H1 (cell line): ENCODE measurements around the gene TMEM238. TPM values are rescaled to one million over a fixed set of nuclear protein-coding genes. Genes with fewer than 3 reads are reported as not detected.

Experiments used
- CTCF ChIA-PET: fragments of 300-600 bp; sonication (Branson Sonifier 250); formaldehyde crosslinking; loops from one replicate; lab custom pipeline; 2021; ENCODE audit not compliant: partially characterized antibody; lab: Charles Lee
- POLR2A ChIA-PET: fragments of 300-600 bp; sonication (Branson Sonifier 250); formaldehyde crosslinking; loops from one replicate; lab custom pipeline; 2021; ENCODE audit warnings: inconsistent platforms; ENCODE audit not compliant: partially characterized antibody; lab: Charles Lee
- DNase-seq, 2 experiments: peaks; one replicate each; pipeline versions ENCODE4 v3.0.0 to v3.0.0-alpha.2; 2010 to 2022; ENCODE audit warnings: low spot score in 2 of 2, low read depth in 1 of 2, mixed read lengths in 1 of 2
- FAIRE-seq: peaks from 2 replicates; lab custom pipeline; 2011; peaks lifted over from hg19 to GRCh38; lab: Jason Lieb, UNC
- H2AFZ ChIP-seq: 2 replicates; pipeline ENCODE4 v1.8.1; 2012; ENCODE audit warnings: low read length, inconsistent platforms
- H2AK5ac ChIP-seq: 2 replicates; pipeline ENCODE4 v1.6.1; 2013; ENCODE audit warnings: low read depth, low read length
- H2BK120ac ChIP-seq: replicated peaks from 2 replicates; pipeline ENCODE3; 2013; ENCODE audit warnings: low read depth, low read length, inconsistent platforms
- H2BK12ac ChIP-seq: 2 replicates; pipeline ENCODE4 v1.6.1; 2013; ENCODE audit warnings: low read depth, low read length
- H2BK15ac ChIP-seq: 2 replicates; pipeline ENCODE4 v1.6.1; 2013; ENCODE audit warnings: low read length
- H2BK20ac ChIP-seq: 2 replicates; pipeline ENCODE4 v1.6.1; 2013; ENCODE audit warnings: low read length
- H2BK5ac ChIP-seq: 2 replicates; pipeline ENCODE4 v1.6.1; 2013; ENCODE audit warnings: low read depth, low read length
- H3K14ac ChIP-seq: 2 replicates; pipeline ENCODE4 v1.6.1; 2013; ENCODE audit warnings: inconsistent platforms; ENCODE audit not compliant: insufficient read length
- H3K18ac ChIP-seq: 2 replicates; pipeline ENCODE4 v1.6.1; 2013; ENCODE audit warnings: low read length; ENCODE audit errors: extremely low read depth
- H3K23ac ChIP-seq: 2 replicates; pipeline ENCODE4 v1.6.1; 2013; ENCODE audit warnings: inconsistent platforms; ENCODE audit not compliant: insufficient read length
- H3K23me2 ChIP-seq: 2 replicates; pipeline ENCODE4 v1.6.1; 2013; ENCODE audit warnings: low read depth, low read length
- H3K27ac ChIP-seq: 2 replicates; pipeline ENCODE4 v1.6.1; 2011; ENCODE audit warnings: low read depth, low read length, inconsistent platforms
- H3K27me3 ChIP-seq, 4 experiments: replicated peaks in 1 of 4; 1 replicate in 1 of 4; 2 replicates in 3 of 4; pipeline versions ENCODE4 v1.6.1 to v1.8.1; 2011 to 2013; ENCODE audit warnings: low read length in 3 of 4, mild to moderate bottlenecking in 3 of 4, inconsistent platforms in 2 of 4, mixed read lengths in 2 of 4, moderate library complexity in 1 of 4; ENCODE audit not compliant: control insufficient read depth in 3 of 4, insufficient read depth in 3 of 4; ENCODE audit errors: extremely low read depth in 1 of 4
- H3K36me3 ChIP-seq, 4 experiments: 2 replicates each; pipeline versions ENCODE4 v1.6.1 to v1.8.1; 2011 to 2013; ENCODE audit warnings: mild to moderate bottlenecking in 4 of 4, low read length in 3 of 4, moderate library complexity in 2 of 4, control low read depth in 1 of 4, inconsistent platforms in 1 of 4; ENCODE audit not compliant: insufficient read depth in 4 of 4, control insufficient read depth in 2 of 4
- H3K4ac ChIP-seq: replicated peaks from 2 replicates; pipeline ENCODE3; 2013; ENCODE audit warnings: low read length, low read depth, mixed read lengths, inconsistent platforms; ENCODE audit not compliant: insufficient read length
- H3K4me1 ChIP-seq, 4 experiments: replicated peaks in 1 of 4; 1 replicate in 1 of 4; 2 replicates in 3 of 4; pipeline versions ENCODE4 v1.6.1 to v1.8.1; 2011 to 2013; ENCODE audit warnings: low read length in 3 of 4, inconsistent platforms in 2 of 4, mixed read lengths in 1 of 4; ENCODE audit not compliant: insufficient read depth in 4 of 4, control insufficient read depth in 3 of 4
- H3K4me2 ChIP-seq, 2 experiments: 2 replicates each; pipeline versions ENCODE4 v1.6.1 to v1.8.1; 2011 to 2013; ENCODE audit warnings: low read depth in 2 of 2, low read length in 2 of 2, control low read depth in 1 of 2, inconsistent platforms in 1 of 2, mild to moderate bottlenecking in 1 of 2; ENCODE audit not compliant: insufficient read depth in 1 of 2
- H3K4me3 ChIP-seq, 4 experiments: fragments of 200-600, 300-600 bp in 1 of 4; sonication (generic), shearing (Covaris generic), sonication (Bioruptor Twin) in 1 of 4; 2 replicates each; pipeline versions ENCODE4 v1.5.1 to v1.8.1; 2011 to 2016; ENCODE audit warnings: low read length in 4 of 4, low read depth in 3 of 4, control low read depth in 2 of 4, inconsistent platforms in 2 of 4, mild to moderate bottlenecking in 2 of 4, mixed read lengths in 1 of 4, moderate library complexity in 1 of 4; ENCODE audit not compliant: insufficient read depth in 2 of 4; ENCODE audit errors: extremely low read depth in 1 of 4
- H3K56ac ChIP-seq: replicated peaks from 2 replicates; pipeline ENCODE3; 2013; ENCODE audit warnings: low read depth, mild to moderate bottlenecking, mixed read lengths, low read length, inconsistent platforms; ENCODE audit not compliant: insufficient read length
- H3K79me1 ChIP-seq: 2 replicates; pipeline ENCODE4 v1.6.1; 2013; ENCODE audit warnings: low read depth, low read length, control low read depth
- H3K79me2 ChIP-seq, 2 experiments: 2 replicates each; pipeline versions ENCODE4 v1.6.1 to v1.8.1; 2012 to 2013; ENCODE audit warnings: low read length in 2 of 2, mild to moderate bottlenecking in 2 of 2, inconsistent platforms in 1 of 2; ENCODE audit not compliant: insufficient read depth in 2 of 2, control insufficient read depth in 1 of 2
- H3K9ac ChIP-seq, 4 experiments: replicated peaks in 1 of 4; 1 replicate in 1 of 4; 2 replicates in 3 of 4; pipeline versions ENCODE4 v1.6.1 to v1.8.1; 2011 to 2013; ENCODE audit warnings: low read depth in 3 of 4, low read length in 3 of 4, control low read depth in 2 of 4, mild to moderate bottlenecking in 2 of 4, moderate library complexity in 2 of 4, inconsistent platforms in 1 of 4; ENCODE audit errors: extremely low read depth in 1 of 4
- H3K9me3 ChIP-seq, 2 experiments: 2 replicates each; pipeline versions ENCODE4 v1.6.1 to v1.8.1; 2012 to 2013; ENCODE audit warnings: mild to moderate bottlenecking in 2 of 2, moderate library complexity in 2 of 2, control low read depth in 1 of 2, inconsistent platforms in 1 of 2, low read depth in 1 of 2, low read length in 1 of 2, mixed read lengths in 1 of 2; ENCODE audit not compliant: insufficient read depth in 2 of 2
- H4K20me1 ChIP-seq, 2 experiments: replicated peaks in 1 of 2; 2 replicates each; pipeline versions ENCODE3 to v1.8.1; 2011 to 2013; ENCODE audit warnings: inconsistent platforms in 2 of 2, low read length in 2 of 2, mild to moderate bottlenecking in 1 of 2; ENCODE audit not compliant: insufficient read depth in 2 of 2, control insufficient read depth in 1 of 2
- H4K5ac ChIP-seq: 2 replicates; pipeline ENCODE4 v1.6.1; 2013; ENCODE audit warnings: low read length, low read depth, mixed read lengths, inconsistent platforms; ENCODE audit not compliant: insufficient read length
- H4K8ac ChIP-seq: 2 replicates; pipeline ENCODE4 v1.8.0; 2013; ENCODE audit warnings: mild to moderate bottlenecking, moderate library complexity, low read length, inconsistent platforms; ENCODE audit not compliant: insufficient read depth; ENCODE audit errors: extremely low read depth
- H4K91ac ChIP-seq: replicated peaks from 2 replicates; pipeline ENCODE3; 2013; ENCODE audit warnings: low read length, mixed read lengths, inconsistent platforms; ENCODE audit not compliant: insufficient read length
- ASH2L ChIP-seq: fragments of 200-600, 300-600 bp; sonication (generic); IDR thresholded peaks from one replicate; pipeline ENCODE4 v1.7.1; 2017; ENCODE audit warnings: low read length
- POLR2AphosphoS5 ChIP-seq: IDR thresholded peaks from 2 replicates; pipeline ENCODE4 v1.6.1; 2011; ENCODE audit warnings: low read depth, low read length
- WGBS, 2 experiments: shearing (Covaris generic) in 1 of 2; methylation state at CpG; one replicate each; pipeline versions ENCODE4 v1.1.6 to v1.1.7; 2013 to 2015; ENCODE audit warnings: low lambda C conversion rate in 2 of 2, mixed read lengths in 2 of 2, inconsistent platforms in 1 of 2, low coverage in 1 of 2, missing lambda C conversion rate in 1 of 2; ENCODE audit not compliant: insufficient replicate concordance in 2 of 2, insufficient coverage in 1 of 2, insufficient read length in 1 of 2; ENCODE audit errors: extremely low coverage in 1 of 2, missing lambda C conversion rate in 1 of 2; 5-methylcytosine and 5-hydroxymethylcytosine counted together
- polyA plus RNA-seq, 7 experiments: library from polyadenylated mRNA; depleted of rRNA in 3 of 7; stranded (reverse) in 5 of 7; unstranded in 2 of 7; fragments of >200 nt in 5 of 7; fragments of 200-250 nt in 2 of 7; gene quantifications; 1 replicate in 5 of 7; 2 replicates in 1 of 7; 4 replicates in 1 of 7; pipeline versions ENCODE4 v1.2.1 to v1.2.3, GENCODE V29; 2011 to 2013; ENCODE audit warnings: missing spikeins in 2 of 7, mixed read lengths in 2 of 7
- total RNA-seq: library from RNA; stranded (reverse); fragmentation: NEBNext Ultra II Directional; extraction: Animal tissue kit (Norgen Biotek cat#: 25700); gene quantifications from 2 replicates; pipeline ENCODE4 v1.2.1, GENCODE V29; 2021

TMEM238 gene
- total and polyA plus RNA-seq, 2 of the 8 experiments (the other 6 are each of a cell fraction or from before 2014, with no cell fraction given): 0.53 to 3.8 TPM

GRCh38 chr19:55406091-55406825, 22.2 kb upstream of the TMEM238 start:
- peaks cover 15% of the 10 kb centered on the region for H3K79me1 ChIP-seq
- peaks cover 13% of the 10 kb centered on the region for H3K23me2 ChIP-seq
- H3K27me3 ChIP-seq: peaks cover 0 to 4% (median 1%) of the 10 kb centered on the region in 4 experiments; a peak in 2 of 7 replicates
- peaks cover 22 to 52% (median 44%) of the 10 kb centered on the region in 4 experiments for H3K36me3 ChIP-seq
- H3K4ac ChIP-seq: no peak overlapping the region
- WGBS, 2 experiments: 91% methylated on average over 14 of the region's 14 CpGs; no CpG with 5 or more reads in 1 of the 2 experiments
- H2BK120ac ChIP-seq: no peak overlapping the region
- no peak overlapping the region for H2BK12ac ChIP-seq
- peaks cover 12 to 33% of the 10 kb centered on the region in 2 experiments for H3K79me2 ChIP-seq
- H2AK5ac ChIP-seq: no peak overlapping the region
- no peak overlapping the region for H2BK5ac ChIP-seq
- no peak overlapping the region for H3K14ac ChIP-seq
- POLR2A ChIA-PET: interaction anchor here (0.6 to 34.6 kb wide), 31 partner anchors 6 to 986 kb away, joined by 3 to 874 read pairs (median 8); partner anchors contain the start of genes COX6B2, PPP6R1, RPL28 and SHISA7
- no peak overlapping the region for H3K23ac ChIP-seq
- peaks cover 37 to 38% of the 10 kb centered on the region in 2 experiments for H4K20me1 ChIP-seq
- no peak overlapping the region for H4K8ac ChIP-seq
- FAIRE-seq (no peak), DNase-seq (no peak)
- no peak overlapping the region for H2BK15ac ChIP-seq
- H3K56ac ChIP-seq: no peak overlapping the region
- CTCF ChIA-PET: interaction anchor here (0.8 to 2.2 kb wide), 4 partner anchors 13 to 115 kb away, joined by 3 to 8 read pairs (median 3); partner anchors contain the start of gene TMEM238
- peaks cover 0 to 20% (median 13%) of the 10 kb centered on the region in 4 experiments; a peak in 6 of 7 replicates for H3K4me1 ChIP-seq
- peak overlapping the region; percentile 64 to 98 (median 80) for H3K4me3 ChIP-seq
- no peak overlapping the region for H3K27ac ChIP-seq
- H2AFZ ChIP-seq: no peak overlapping the region
- no peak overlapping the region for H4K91ac ChIP-seq
- no peaks in the 10 kb centered on the region; a peak in 1 of 4 replicates for H3K9me3 ChIP-seq
- no peak for TF ChIP-seq ASH2L
- TF ChIP-seq POLR2AphosphoS5: peak; percentile 40; the same call in 1 of the 2 replicates
- H3K4me2 ChIP-seq: peak overlapping the region; percentile 88 to 99
- H3K18ac ChIP-seq: no peak overlapping the region
- H4K5ac ChIP-seq: no peak overlapping the region
- no peak overlapping the region for H2BK20ac ChIP-seq
- H3K9ac ChIP-seq: peak overlapping the region in 1 of 4 experiments; percentile 2; a peak in 2 of 7 replicates
